Ishikawa (cell line): ENCODE measurements around the gene TROAP.

Experiments
- CEBPB ChIP-seq: IDR thresholded peaks from 2 replicates; pipeline ENCODE4 v1.6.1; 2012
- CREB1 ChIP-seq: IDR thresholded peaks from 2 replicates; pipeline ENCODE4 v1.6.1; 2012; ENCODE audit warnings: low read depth
- EP300 ChIP-seq: IDR thresholded peaks from 2 replicates; pipeline ENCODE4 v1.6.1; 2012; ENCODE audit warnings: borderline replicate concordance
- FOXM1 ChIP-seq: IDR thresholded peaks from 2 replicates; pipeline ENCODE4 v1.6.1; 2012; ENCODE audit warnings: low read depth, borderline replicate concordance
- TCF12 ChIP-seq: IDR thresholded peaks from 2 replicates; pipeline ENCODE4 v1.6.1; 2012; ENCODE audit warnings: low read depth
- YY1 ChIP-seq: IDR thresholded peaks from 2 replicates; pipeline ENCODE4 v1.6.1; 2012; ENCODE audit warnings: low read depth
- TF ChIP-seq, protein P1 (sequence below): IDR thresholded peaks from 2 replicates; pipeline ENCODE4 v1.6.1; 2012; ENCODE audit warnings: low read depth, mild to moderate bottlenecking
- TF ChIP-seq, protein P2 (sequence below): IDR thresholded peaks from 2 replicates; pipeline ENCODE4 v1.6.1; 2012

DNA sequence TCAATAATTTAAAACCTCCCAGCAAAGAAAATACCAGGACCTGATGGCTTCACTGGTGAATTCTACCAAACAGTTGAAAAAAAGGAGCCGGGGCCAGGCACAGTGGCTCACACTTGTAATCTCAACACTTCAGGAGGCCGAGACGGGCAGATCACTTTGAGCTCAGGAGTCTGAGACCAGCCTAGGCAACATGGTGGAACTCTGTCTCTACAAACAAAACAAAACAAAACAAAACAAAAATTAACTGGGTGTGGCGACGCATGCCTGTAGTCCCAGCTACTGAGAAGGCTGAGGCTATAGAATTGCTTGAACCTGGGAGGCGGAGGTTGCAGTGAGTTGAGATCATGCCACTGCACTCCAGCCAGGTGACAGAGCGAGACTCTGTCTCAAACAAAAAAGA is 13.7 kb upstream of the TROAP start:
- no peak for TF ChIP-seq YY1
- TF ChIP-seq FOXM1: no peak
- no peak for TF ChIP-seq TCF12
- TF ChIP-seq EP300: no peak
- no peak for TF ChIP-seq CREB1
- TF ChIP-seq, protein P1, sequence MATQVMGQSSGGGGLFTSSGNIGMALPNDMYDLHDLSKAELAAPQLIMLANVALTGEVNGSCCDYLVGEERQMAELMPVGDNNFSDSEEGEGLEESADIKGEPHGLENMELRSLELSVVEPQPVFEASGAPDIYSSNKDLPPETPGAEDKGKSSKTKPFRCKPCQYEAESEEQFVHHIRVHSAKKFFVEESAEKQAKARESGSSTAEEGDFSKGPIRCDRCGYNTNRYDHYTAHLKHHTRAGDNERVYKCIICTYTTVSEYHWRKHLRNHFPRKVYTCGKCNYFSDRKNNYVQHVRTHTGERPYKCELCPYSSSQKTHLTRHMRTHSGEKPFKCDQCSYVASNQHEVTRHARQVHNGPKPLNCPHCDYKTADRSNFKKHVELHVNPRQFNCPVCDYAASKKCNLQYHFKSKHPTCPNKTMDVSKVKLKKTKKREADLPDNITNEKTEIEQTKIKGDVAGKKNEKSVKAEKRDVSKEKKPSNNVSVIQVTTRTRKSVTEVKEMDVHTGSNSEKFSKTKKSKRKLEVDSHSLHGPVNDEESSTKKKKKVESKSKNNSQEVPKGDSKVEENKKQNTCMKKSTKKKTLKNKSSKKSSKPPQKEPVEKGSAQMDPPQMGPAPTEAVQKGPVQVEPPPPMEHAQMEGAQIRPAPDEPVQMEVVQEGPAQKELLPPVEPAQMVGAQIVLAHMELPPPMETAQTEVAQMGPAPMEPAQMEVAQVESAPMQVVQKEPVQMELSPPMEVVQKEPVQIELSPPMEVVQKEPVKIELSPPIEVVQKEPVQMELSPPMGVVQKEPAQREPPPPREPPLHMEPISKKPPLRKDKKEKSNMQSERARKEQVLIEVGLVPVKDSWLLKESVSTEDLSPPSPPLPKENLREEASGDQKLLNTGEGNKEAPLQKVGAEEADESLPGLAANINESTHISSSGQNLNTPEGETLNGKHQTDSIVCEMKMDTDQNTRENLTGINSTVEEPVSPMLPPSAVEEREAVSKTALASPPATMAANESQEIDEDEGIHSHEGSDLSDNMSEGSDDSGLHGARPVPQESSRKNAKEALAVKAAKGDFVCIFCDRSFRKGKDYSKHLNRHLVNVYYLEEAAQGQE: no peak
- TF ChIP-seq, protein P2, sequence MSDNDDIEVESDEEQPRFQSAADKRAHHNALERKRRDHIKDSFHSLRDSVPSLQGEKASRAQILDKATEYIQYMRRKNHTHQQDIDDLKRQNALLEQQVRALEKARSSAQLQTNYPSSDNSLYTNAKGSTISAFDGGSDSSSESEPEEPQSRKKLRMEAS: no peak
- TF ChIP-seq CEBPB: no peak
